Right ventricle myocardium inferior (tissue), 1 donor: ENCODE measurements around the gene BNIP2. TPM values are rescaled to one million over a fixed set of nuclear protein-coding genes. Genes with fewer than 3 reads are reported as not detected.

Source experiments
- total RNA-seq: library from RNA; stranded (reverse); fragmentation: NEBNext Ultra II Directional; extraction: Animal tissue kit (Norgen Biotek cat#: 25700); gene quantifications from one replicate; pipeline ENCODE4 v1.2.1, GENCODE V29; 2021
- donor health status: DM: no; HTN: yes; CAD: no; lungs with severe emphysema.

BNIP2 gene
- total RNA-seq, 1 donor from 2014 or later: 73.2 TPM

Other genes starting within 250 kb of the BNIP2 start
- not detected for gene GCNT3, start 77.5 kb downstream of the BNIP2 start, total RNA-seq
- 127 TPM for gene GTF2A2, start 31.8 kb downstream of the BNIP2 start, total RNA-seq